H1 (cell line): ENCODE data around the gene EDN1. TPM values are rescaled to one million over a fixed set of nuclear protein-coding genes. Genes with fewer than 3 reads are reported as not detected.

Experiments used
- CTCF ChIA-PET: fragments of 300-600 bp; sonication (Branson Sonifier 250); formaldehyde crosslinking; loops from one replicate; lab custom pipeline; 2021; ENCODE audit not compliant: partially characterized antibody; lab: Charles Lee
- POLR2A ChIA-PET: fragments of 300-600 bp; sonication (Branson Sonifier 250); formaldehyde crosslinking; loops from one replicate; lab custom pipeline; 2021; ENCODE audit warnings: inconsistent platforms; ENCODE audit not compliant: partially characterized antibody; lab: Charles Lee
- DNase-seq, 2 experiments: peaks; one replicate each; pipeline versions ENCODE4 v3.0.0 to v3.0.0-alpha.2; 2010 to 2022; ENCODE audit warnings: low spot score in 2 of 2, low read depth in 1 of 2, mixed read lengths in 1 of 2
- FAIRE-seq: peaks from 2 replicates; lab custom pipeline; 2011; peaks lifted over from hg19 to GRCh38; lab: Jason Lieb, UNC
- H2AFZ ChIP-seq: 2 replicates; pipeline ENCODE4 v1.8.1; 2012; ENCODE audit warnings: low read length, inconsistent platforms
- H2AK5ac ChIP-seq: 2 replicates; pipeline ENCODE4 v1.6.1; 2013; ENCODE audit warnings: low read depth, low read length
- H2BK120ac ChIP-seq: replicated peaks from 2 replicates; pipeline ENCODE3; 2013; ENCODE audit warnings: low read depth, low read length, inconsistent platforms
- H2BK12ac ChIP-seq: 2 replicates; pipeline ENCODE4 v1.6.1; 2013; ENCODE audit warnings: low read depth, low read length
- H2BK15ac ChIP-seq: 2 replicates; pipeline ENCODE4 v1.6.1; 2013; ENCODE audit warnings: low read length
- H2BK20ac ChIP-seq: 2 replicates; pipeline ENCODE4 v1.6.1; 2013; ENCODE audit warnings: low read length
- H2BK5ac ChIP-seq: 2 replicates; pipeline ENCODE4 v1.6.1; 2013; ENCODE audit warnings: low read depth, low read length
- H3K14ac ChIP-seq: 2 replicates; pipeline ENCODE4 v1.6.1; 2013; ENCODE audit warnings: inconsistent platforms; ENCODE audit not compliant: insufficient read length
- H3K18ac ChIP-seq: 2 replicates; pipeline ENCODE4 v1.6.1; 2013; ENCODE audit warnings: low read length; ENCODE audit errors: extremely low read depth
- H3K23ac ChIP-seq: 2 replicates; pipeline ENCODE4 v1.6.1; 2013; ENCODE audit warnings: inconsistent platforms; ENCODE audit not compliant: insufficient read length
- H3K23me2 ChIP-seq: 2 replicates; pipeline ENCODE4 v1.6.1; 2013; ENCODE audit warnings: low read depth, low read length
- H3K27ac ChIP-seq: 2 replicates; pipeline ENCODE4 v1.6.1; 2011; ENCODE audit warnings: low read depth, low read length, inconsistent platforms
- H3K27me3 ChIP-seq, 4 experiments: replicated peaks in 1 of 4; 1 replicate in 1 of 4; 2 replicates in 3 of 4; pipeline versions ENCODE4 v1.6.1 to v1.8.1; 2011 to 2013; ENCODE audit warnings: low read length in 3 of 4, mild to moderate bottlenecking in 3 of 4, inconsistent platforms in 2 of 4, mixed read lengths in 2 of 4, moderate library complexity in 1 of 4; ENCODE audit not compliant: control insufficient read depth in 3 of 4, insufficient read depth in 3 of 4; ENCODE audit errors: extremely low read depth in 1 of 4
- H3K36me3 ChIP-seq, 4 experiments: 2 replicates each; pipeline versions ENCODE4 v1.6.1 to v1.8.1; 2011 to 2013; ENCODE audit warnings: mild to moderate bottlenecking in 4 of 4, low read length in 3 of 4, moderate library complexity in 2 of 4, control low read depth in 1 of 4, inconsistent platforms in 1 of 4; ENCODE audit not compliant: insufficient read depth in 4 of 4, control insufficient read depth in 2 of 4
- H3K4ac ChIP-seq: replicated peaks from 2 replicates; pipeline ENCODE3; 2013; ENCODE audit warnings: low read length, low read depth, mixed read lengths, inconsistent platforms; ENCODE audit not compliant: insufficient read length
- H3K4me1 ChIP-seq, 4 experiments: replicated peaks in 1 of 4; 1 replicate in 1 of 4; 2 replicates in 3 of 4; pipeline versions ENCODE4 v1.6.1 to v1.8.1; 2011 to 2013; ENCODE audit warnings: low read length in 3 of 4, inconsistent platforms in 2 of 4, mixed read lengths in 1 of 4; ENCODE audit not compliant: insufficient read depth in 4 of 4, control insufficient read depth in 3 of 4
- H3K4me2 ChIP-seq, 2 experiments: 2 replicates each; pipeline versions ENCODE4 v1.6.1 to v1.8.1; 2011 to 2013; ENCODE audit warnings: low read depth in 2 of 2, low read length in 2 of 2, control low read depth in 1 of 2, inconsistent platforms in 1 of 2, mild to moderate bottlenecking in 1 of 2; ENCODE audit not compliant: insufficient read depth in 1 of 2
- H3K4me3 ChIP-seq, 4 experiments: fragments of 200-600, 300-600 bp in 1 of 4; sonication (generic), shearing (Covaris generic), sonication (Bioruptor Twin) in 1 of 4; 2 replicates each; pipeline versions ENCODE4 v1.5.1 to v1.8.1; 2011 to 2016; ENCODE audit warnings: low read length in 4 of 4, low read depth in 3 of 4, control low read depth in 2 of 4, inconsistent platforms in 2 of 4, mild to moderate bottlenecking in 2 of 4, mixed read lengths in 1 of 4, moderate library complexity in 1 of 4; ENCODE audit not compliant: insufficient read depth in 2 of 4; ENCODE audit errors: extremely low read depth in 1 of 4
- H3K56ac ChIP-seq: replicated peaks from 2 replicates; pipeline ENCODE3; 2013; ENCODE audit warnings: low read depth, mild to moderate bottlenecking, mixed read lengths, low read length, inconsistent platforms; ENCODE audit not compliant: insufficient read length
- H3K79me1 ChIP-seq: 2 replicates; pipeline ENCODE4 v1.6.1; 2013; ENCODE audit warnings: low read depth, low read length, control low read depth
- H3K79me2 ChIP-seq, 2 experiments: 2 replicates each; pipeline versions ENCODE4 v1.6.1 to v1.8.1; 2012 to 2013; ENCODE audit warnings: low read length in 2 of 2, mild to moderate bottlenecking in 2 of 2, inconsistent platforms in 1 of 2; ENCODE audit not compliant: insufficient read depth in 2 of 2, control insufficient read depth in 1 of 2
- H3K9ac ChIP-seq, 4 experiments: replicated peaks in 1 of 4; 1 replicate in 1 of 4; 2 replicates in 3 of 4; pipeline versions ENCODE4 v1.6.1 to v1.8.1; 2011 to 2013; ENCODE audit warnings: low read depth in 3 of 4, low read length in 3 of 4, control low read depth in 2 of 4, mild to moderate bottlenecking in 2 of 4, moderate library complexity in 2 of 4, inconsistent platforms in 1 of 4; ENCODE audit errors: extremely low read depth in 1 of 4
- H3K9me3 ChIP-seq, 2 experiments: 2 replicates each; pipeline versions ENCODE4 v1.6.1 to v1.8.1; 2012 to 2013; ENCODE audit warnings: mild to moderate bottlenecking in 2 of 2, moderate library complexity in 2 of 2, control low read depth in 1 of 2, inconsistent platforms in 1 of 2, low read depth in 1 of 2, low read length in 1 of 2, mixed read lengths in 1 of 2; ENCODE audit not compliant: insufficient read depth in 2 of 2
- H4K20me1 ChIP-seq, 2 experiments: replicated peaks in 1 of 2; 2 replicates each; pipeline versions ENCODE3 to v1.8.1; 2011 to 2013; ENCODE audit warnings: inconsistent platforms in 2 of 2, low read length in 2 of 2, mild to moderate bottlenecking in 1 of 2; ENCODE audit not compliant: insufficient read depth in 2 of 2, control insufficient read depth in 1 of 2
- H4K5ac ChIP-seq: 2 replicates; pipeline ENCODE4 v1.6.1; 2013; ENCODE audit warnings: low read length, low read depth, mixed read lengths, inconsistent platforms; ENCODE audit not compliant: insufficient read length
- H4K8ac ChIP-seq: 2 replicates; pipeline ENCODE4 v1.8.0; 2013; ENCODE audit warnings: mild to moderate bottlenecking, moderate library complexity, low read length, inconsistent platforms; ENCODE audit not compliant: insufficient read depth; ENCODE audit errors: extremely low read depth
- H4K91ac ChIP-seq: replicated peaks from 2 replicates; pipeline ENCODE3; 2013; ENCODE audit warnings: low read length, mixed read lengths, inconsistent platforms; ENCODE audit not compliant: insufficient read length
- EGR1 ChIP-seq: IDR thresholded peaks from 2 replicates; pipeline ENCODE4 v1.6.1; 2011; ENCODE audit warnings: low read depth, low read length, borderline replicate concordance
- JUND ChIP-seq: IDR thresholded peaks from 2 replicates; pipeline ENCODE4 v1.6.1; 2011; ENCODE audit warnings: mild to moderate bottlenecking, improper control_type of control experiment, low read length
- KDM1A ChIP-seq: fragments of 200-600, 300-600 bp; sonication (generic); IDR thresholded peaks from 2 replicates; pipeline ENCODE4 v1.7.1; 2016; ENCODE audit warnings: mild to moderate bottlenecking, low read length, borderline replicate concordance
- KDM4A ChIP-seq: IDR thresholded peaks from one replicate; pipeline ENCODE4 v1.7.1; 2012; ENCODE audit warnings: low read depth, mild to moderate bottlenecking, moderate library complexity, low read length, inconsistent platforms; ENCODE audit not compliant: severe bottlenecking
- POLR2A ChIP-seq, 2 experiments: IDR thresholded peaks; 1 replicate in 1 of 2; 2 replicates in 1 of 2; pipeline ENCODE4 v1.6.1; 2011; ENCODE audit warnings: low read depth in 2 of 2, low read length in 2 of 2, mild to moderate bottlenecking in 2 of 2; ENCODE audit errors: control extremely low read depth in 1 of 2
- POU5F1 ChIP-seq: IDR thresholded peaks from 2 replicates; pipeline ENCODE4 v1.6.1; 2011; ENCODE audit warnings: low read depth, mild to moderate bottlenecking, low read length, moderate library complexity
- SIX5 ChIP-seq: IDR thresholded peaks from 2 replicates; pipeline ENCODE4 v1.6.1; 2011; ENCODE audit warnings: mild to moderate bottlenecking, low read depth, low read length
- YY1 ChIP-seq: IDR thresholded peaks from 2 replicates; pipeline ENCODE4 v1.6.1; 2011; ENCODE audit warnings: low read depth, mild to moderate bottlenecking, low read length
- WGBS, 2 experiments: shearing (Covaris generic) in 1 of 2; methylation state at CpG; one replicate each; pipeline versions ENCODE4 v1.1.6 to v1.1.7; 2013 to 2015; ENCODE audit warnings: low lambda C conversion rate in 2 of 2, mixed read lengths in 2 of 2, inconsistent platforms in 1 of 2, low coverage in 1 of 2, missing lambda C conversion rate in 1 of 2; ENCODE audit not compliant: insufficient replicate concordance in 2 of 2, insufficient coverage in 1 of 2, insufficient read length in 1 of 2; ENCODE audit errors: extremely low coverage in 1 of 2, missing lambda C conversion rate in 1 of 2; 5-methylcytosine and 5-hydroxymethylcytosine counted together
- polyA plus RNA-seq, 7 experiments: library from polyadenylated mRNA; depleted of rRNA in 3 of 7; stranded (reverse) in 5 of 7; unstranded in 2 of 7; fragments of >200 nt in 5 of 7; fragments of 200-250 nt in 2 of 7; gene quantifications; 1 replicate in 5 of 7; 2 replicates in 1 of 7; 4 replicates in 1 of 7; pipeline versions ENCODE4 v1.2.1 to v1.2.3, GENCODE V29; 2011 to 2013; ENCODE audit warnings: missing spikeins in 2 of 7, mixed read lengths in 2 of 7
- total RNA-seq: library from RNA; stranded (reverse); fragmentation: NEBNext Ultra II Directional; extraction: Animal tissue kit (Norgen Biotek cat#: 25700); gene quantifications from 2 replicates; pipeline ENCODE4 v1.2.1, GENCODE V29; 2021

Gene EDN1
- total and polyA plus RNA-seq, 2 of the 8 experiments (the other 6 are each of a cell fraction or from before 2014, with no cell fraction given): 0.23 to 1.1 TPM

- DNase-seq: peak in 1 of 2 experiments; percentile 16
- Histone ChIP-seq H3K23me2 (no peaks in the 10 kb centered on the region), H3K4ac (no peak overlapping the region), H3K27ac (no peak overlapping the region), H3K18ac (no peak overlapping the region), H2AFZ (no peak overlapping the region), H3K4me3 (no peak overlapping the region), H2BK12ac (no peak overlapping the region), H3K79me2 (no peaks in the 10 kb centered on the region), H3K27me3 (no peaks in the 10 kb centered on the region), H2BK15ac (no peak overlapping the region), H3K23ac (no peak overlapping the region), H2BK5ac (no peak overlapping the region), H3K56ac (no peak overlapping the region), H3K4me1 (no peaks in the 10 kb centered on the region), H4K91ac (no peak overlapping the region), H2BK120ac (no peak overlapping the region), H4K8ac (no peak overlapping the region), H3K9ac (no peak overlapping the region), H4K5ac (no peak overlapping the region), H2BK20ac (no peak overlapping the region), H4K20me1 (no peaks in the 10 kb centered on the region), H3K4me2 (no peak overlapping the region), H3K79me1 (no peaks in the 10 kb centered on the region), H3K9me3 (peaks cover 6 to 11% of the 10 kb centered on the region in 2 experiments), H2AK5ac (0 out of 2 replicates have a peak overlapping the region, but pooled peaks have one; percentile 32), H3K14ac (no peak overlapping the region), H3K36me3 (no peaks in the 10 kb centered on the region)
- 90% methylated on average over 5 of the region's 5 CpGs; no CpG with 5 or more reads in 1 of the 2 experiments for WGBS, 2 experiments
- TF ChIP-seq YY1 (no peak), POLR2A (IDR thresholded peaks at IDR 0.05; ENCODE audit: control extremely low read depth in 1 of 2, low read depth in 2 of 2, low read length in 2 of 2) (no peak), KDM1A (no peak), POU5F1 (no peak), JUND (no peak), SIX5 (no peak), KDM4A (no peak), EGR1 (no peak)
- ChIA-PET CTCF (interaction anchor here (0.6 to 1.3 kb wide), 2 partner anchors 16 to 91 kb away, joined by 4 read pairs; no protein-coding TSS in a partner anchor), POLR2A (no interaction called here)
- no peak for FAIRE-seq
Observed at GRCh38 chr6:12314751-12315150, 24.6 kb downstream of the EDN1 start.
